ENCODE measurements around the gene RBM26. TPM values are rescaled to one million over a fixed set of nuclear protein-coding genes. Genes with fewer than 3 reads are reported as not detected.

Gene RBM26
- total and polyA plus RNA-seq, 2 experiments from 2014 or later: 46.0 to 69.3 TPM

GRCh38 chr13:79406597-79406908 is 498 bp upstream of the RBM26 start:
- ATAC-seq: peak; percentile 51
- Histone ChIP-seq H3F3A (replicated peaks; ENCODE audit: low read depth) (no peaks in the 10 kb centered on the region), H3K79me2 (replicated peaks; ENCODE audit: insufficient read depth) (peaks cover 53% of the 10 kb centered on the region), H3K4me3 (peak overlapping the region; percentile 92), H3K4me2 (peak overlapping the region; percentile 85), H3K27ac (ENCODE audit: low read depth) (peak overlapping the region; percentile 98), H3K27me3 (ENCODE audit: insufficient read depth) (no peaks in the 10 kb centered on the region), H2AFZ (peak overlapping the region; percentile 40; the same call in 1 of the 2 replicates), H3K4me1 (ENCODE audit: insufficient read depth) (peaks cover 37% of the 10 kb centered on the region), H4K20me1 (replicated peaks; ENCODE audit: insufficient read depth) (peaks cover 13% of the 10 kb centered on the region), H3K36me3 (ENCODE audit: insufficient read depth) (no peaks in the 10 kb centered on the region), H3K9me2 (ENCODE audit: insufficient read depth) (no peaks in the 10 kb centered on the region)
- Mint-ChIP-seq H3K4me3 (no peak overlapping the region; the same call in 2 of the 3 replicates), H3K27me3 (ENCODE audit: insufficient read depth, low read depth, poor library complexity) (no peaks in the 10 kb centered on the region), H3K27ac (peak overlapping the region; percentile 98), H3K9me3 (no peaks in the 10 kb centered on the region), H3K36me3 (ENCODE audit: low read depth) (no peaks in the 10 kb centered on the region), H3K4me1 (peaks cover 24% of the 10 kb centered on the region)
- TF ChIP-seq EZH2 (IDR thresholded peaks at IDR 0.05; ENCODE audit: low read depth, unreplicated experiment): no peak
- TF ChIP-seq JUNB (IDR thresholded peaks at IDR 0.05; ENCODE audit: unreplicated experiment): no peak
- TF ChIP-seq REST (IDR thresholded peaks at IDR 0.05; ENCODE audit: unreplicated experiment): no peak
- TF ChIP-seq STAT1 (IDR thresholded peaks at IDR 0.05; ENCODE audit: unreplicated experiment): no peak
- DNase-seq (ENCODE audit: low spot score): no peak

DNA sequence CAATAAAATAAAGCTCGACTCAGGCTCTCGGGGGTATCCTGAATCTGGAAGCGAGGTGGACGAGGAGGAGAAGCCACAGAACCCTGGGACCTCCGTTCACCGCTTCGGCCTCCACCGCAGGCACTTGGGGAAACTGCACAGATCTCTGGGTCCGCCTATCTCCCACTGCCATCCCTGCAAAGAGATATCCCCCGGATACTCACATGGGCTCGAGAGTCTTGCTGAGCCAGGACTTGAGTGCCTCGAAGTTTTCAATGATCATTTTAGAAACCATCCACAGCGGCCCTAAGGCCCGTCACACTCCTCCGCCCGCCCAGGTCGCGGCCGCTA is 589 bp downstream of the RBM26 start:
- Mint-ChIP-seq H3K36me3 (ENCODE audit: low read depth) (no peaks in the 10 kb centered on the region), H3K27ac (no peak overlapping the region; the same call in 1 of the 2 replicates), H3K9me3 (no peaks in the 10 kb centered on the region), H3K4me1 (peaks cover 35% of the 10 kb centered on the region), H3K27me3 (ENCODE audit: insufficient read depth, low read depth, poor library complexity) (no peaks in the 10 kb centered on the region), H3K4me3 (no peak overlapping the region)
- H3F3A ChIP-seq (replicated peaks; ENCODE audit: low read depth): no peaks in the 10 kb centered on the region
- peak; percentile 59 for ATAC-seq
- H3K4me2 ChIP-seq: peak overlapping the region; percentile 85
- peak; percentile 44 for DNase-seq (ENCODE audit: low spot score)
- peaks cover 64% of the 10 kb centered on the region for H3K79me2 ChIP-seq (replicated peaks; ENCODE audit: insufficient read depth)
- peaks cover 42% of the 10 kb centered on the region for H3K4me1 ChIP-seq (ENCODE audit: insufficient read depth)
- no peaks in the 10 kb centered on the region for H3K36me3 ChIP-seq (ENCODE audit: insufficient read depth)
- H4K20me1 ChIP-seq (replicated peaks; ENCODE audit: insufficient read depth): peaks cover 13% of the 10 kb centered on the region
- H2AFZ ChIP-seq: peak overlapping the region; percentile 40
- H3K4me3 ChIP-seq: peak overlapping the region; percentile 92
- no peaks in the 10 kb centered on the region for H3K27me3 ChIP-seq (ENCODE audit: insufficient read depth)
- no peaks in the 10 kb centered on the region for H3K9me2 ChIP-seq (ENCODE audit: insufficient read depth)
- peak overlapping the region; percentile 98 for H3K27ac ChIP-seq (ENCODE audit: low read depth)
- TF ChIP-seq, protein P1, sequence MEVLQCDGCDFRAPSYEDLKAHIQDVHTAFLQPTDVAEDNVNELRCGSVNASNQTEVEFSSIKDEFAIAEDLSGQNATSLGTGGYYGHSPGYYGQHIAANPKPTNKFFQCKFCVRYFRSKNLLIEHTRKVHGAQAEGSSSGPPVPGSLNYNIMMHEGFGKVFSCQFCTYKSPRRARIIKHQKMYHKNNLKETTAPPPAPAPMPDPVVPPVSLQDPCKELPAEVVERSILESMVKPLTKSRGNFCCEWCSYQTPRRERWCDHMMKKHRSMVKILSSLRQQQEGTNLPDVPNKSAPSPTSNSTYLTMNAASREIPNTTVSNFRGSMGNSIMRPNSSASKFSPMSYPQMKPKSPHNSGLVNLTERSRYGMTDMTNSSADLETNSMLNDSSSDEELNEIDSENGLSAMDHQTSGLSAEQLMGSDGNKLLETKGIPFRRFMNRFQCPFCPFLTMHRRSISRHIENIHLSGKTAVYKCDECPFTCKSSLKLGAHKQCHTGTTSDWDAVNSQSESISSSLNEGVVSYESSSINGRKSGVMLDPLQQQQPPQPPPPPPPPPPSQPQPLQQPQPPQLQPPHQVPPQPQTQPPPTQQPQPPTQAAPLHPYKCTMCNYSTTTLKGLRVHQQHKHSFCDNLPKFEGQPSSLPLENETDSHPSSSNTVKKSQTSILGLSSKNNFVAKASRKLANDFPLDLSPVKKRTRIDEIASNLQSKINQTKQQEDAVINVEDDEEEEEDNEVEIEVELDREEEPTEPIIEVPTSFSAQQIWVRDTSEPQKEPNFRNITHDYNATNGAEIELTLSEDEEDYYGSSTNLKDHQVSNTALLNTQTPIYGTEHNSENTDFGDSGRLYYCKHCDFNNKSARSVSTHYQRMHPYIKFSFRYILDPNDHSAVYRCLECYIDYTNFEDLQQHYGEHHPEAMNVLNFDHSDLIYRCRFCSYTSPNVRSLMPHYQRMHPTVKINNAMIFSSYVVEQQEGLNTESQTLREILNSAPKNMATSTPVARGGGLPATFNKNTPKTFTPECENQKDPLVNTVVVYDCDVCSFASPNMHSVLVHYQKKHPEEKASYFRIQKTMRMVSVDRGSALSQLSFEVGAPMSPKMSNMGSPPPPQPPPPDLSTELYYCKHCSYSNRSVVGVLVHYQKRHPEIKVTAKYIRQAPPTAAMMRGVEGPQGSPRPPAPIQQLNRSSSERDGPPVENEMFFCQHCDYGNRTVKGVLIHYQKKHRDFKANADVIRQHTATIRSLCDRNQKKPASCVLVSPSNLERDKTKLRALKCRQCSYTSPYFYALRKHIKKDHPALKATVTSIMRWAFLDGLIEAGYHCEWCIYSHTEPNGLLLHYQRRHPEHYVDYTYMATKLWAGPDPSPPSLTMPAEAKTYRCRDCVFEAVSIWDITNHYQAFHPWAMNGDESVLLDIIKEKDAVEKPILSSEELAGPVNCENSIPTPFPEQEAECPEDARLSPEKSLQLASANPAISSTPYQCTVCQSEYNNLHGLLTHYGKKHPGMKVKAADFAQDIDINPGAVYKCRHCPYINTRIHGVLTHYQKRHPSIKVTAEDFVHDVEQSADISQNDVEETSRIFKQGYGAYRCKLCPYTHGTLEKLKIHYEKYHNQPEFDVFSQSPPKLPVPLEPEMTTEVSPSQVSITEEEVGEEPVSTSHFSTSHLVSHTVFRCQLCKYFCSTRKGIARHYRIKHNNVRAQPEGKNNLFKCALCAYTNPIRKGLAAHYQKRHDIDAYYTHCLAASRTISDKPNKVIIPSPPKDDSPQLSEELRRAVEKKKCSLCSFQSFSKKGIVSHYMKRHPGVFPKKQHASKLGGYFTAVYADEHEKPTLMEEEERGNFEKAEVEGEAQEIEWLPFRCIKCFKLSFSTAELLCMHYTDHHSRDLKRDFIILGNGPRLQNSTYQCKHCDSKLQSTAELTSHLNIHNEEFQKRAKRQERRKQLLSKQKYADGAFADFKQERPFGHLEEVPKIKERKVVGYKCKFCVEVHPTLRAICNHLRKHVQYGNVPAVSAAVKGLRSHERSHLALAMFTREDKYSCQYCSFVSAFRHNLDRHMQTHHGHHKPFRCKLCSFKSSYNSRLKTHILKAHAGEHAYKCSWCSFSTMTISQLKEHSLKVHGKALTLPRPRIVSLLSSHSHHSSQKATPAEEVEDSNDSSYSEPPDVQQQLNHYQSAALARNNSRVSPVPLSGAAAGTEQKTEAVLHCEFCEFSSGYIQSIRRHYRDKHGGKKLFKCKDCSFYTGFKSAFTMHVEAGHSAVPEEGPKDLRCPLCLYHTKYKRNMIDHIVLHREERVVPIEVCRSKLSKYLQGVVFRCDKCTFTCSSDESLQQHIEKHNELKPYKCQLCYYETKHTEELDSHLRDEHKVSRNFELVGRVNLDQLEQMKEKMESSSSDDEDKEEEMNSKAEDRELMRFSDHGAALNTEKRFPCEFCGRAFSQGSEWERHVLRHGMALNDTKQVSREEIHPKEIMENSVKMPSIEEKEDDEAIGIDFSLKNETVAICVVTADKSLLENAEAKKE (CRISPR knock-in tag; IDR thresholded peaks at IDR 0.05): no peak
- TF ChIP-seq, protein P2, sequence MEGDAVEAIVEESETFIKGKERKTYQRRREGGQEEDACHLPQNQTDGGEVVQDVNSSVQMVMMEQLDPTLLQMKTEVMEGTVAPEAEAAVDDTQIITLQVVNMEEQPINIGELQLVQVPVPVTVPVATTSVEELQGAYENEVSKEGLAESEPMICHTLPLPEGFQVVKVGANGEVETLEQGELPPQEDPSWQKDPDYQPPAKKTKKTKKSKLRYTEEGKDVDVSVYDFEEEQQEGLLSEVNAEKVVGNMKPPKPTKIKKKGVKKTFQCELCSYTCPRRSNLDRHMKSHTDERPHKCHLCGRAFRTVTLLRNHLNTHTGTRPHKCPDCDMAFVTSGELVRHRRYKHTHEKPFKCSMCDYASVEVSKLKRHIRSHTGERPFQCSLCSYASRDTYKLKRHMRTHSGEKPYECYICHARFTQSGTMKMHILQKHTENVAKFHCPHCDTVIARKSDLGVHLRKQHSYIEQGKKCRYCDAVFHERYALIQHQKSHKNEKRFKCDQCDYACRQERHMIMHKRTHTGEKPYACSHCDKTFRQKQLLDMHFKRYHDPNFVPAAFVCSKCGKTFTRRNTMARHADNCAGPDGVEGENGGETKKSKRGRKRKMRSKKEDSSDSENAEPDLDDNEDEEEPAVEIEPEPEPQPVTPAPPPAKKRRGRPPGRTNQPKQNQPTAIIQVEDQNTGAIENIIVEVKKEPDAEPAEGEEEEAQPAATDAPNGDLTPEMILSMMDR (conservative IDR thresholded peaks at IDR 0.05; ENCODE audit: low read depth in 2 of 2): no peak
- TF ChIP-seq JUNB (IDR thresholded peaks at IDR 0.05; ENCODE audit: unreplicated experiment) (no peak), STAT1 (IDR thresholded peaks at IDR 0.05; ENCODE audit: unreplicated experiment) (no peak), EZH2 (IDR thresholded peaks at IDR 0.05; ENCODE audit: low read depth, unreplicated experiment) (no peak), EZH2phosphoT487 (IDR thresholded peaks at IDR 0.05; ENCODE audit: unreplicated experiment) (no peak), NANOG (IDR thresholded peaks at IDR 0.05; ENCODE audit: borderline replicate concordance) (no peak)

All from GM23338 (cell line).